MM.1S (cell line): ENCODE measurements around the gene PGBD5.

Experiments used
- DNase-seq: peaks from one replicate; pipeline ENCODE4 v3.0.0-alpha.2; 2015
- H2AFZ ChIP-seq: fragments of 300-600 bp; sonication (generic); 2 replicates; pipeline ENCODE4 v1.6.0; 2016; ENCODE audit warnings: antibody characterized with exemption, low read length
- H3F3A ChIP-seq: fragments of 300-600 bp; sonication (generic); 2 replicates; pipeline ENCODE4 v1.6.1; 2016; ENCODE audit warnings: mild to moderate bottlenecking, antibody characterized with exemption, low read length, moderate library complexity, mixed read lengths; ENCODE audit not compliant: insufficient read depth
- H3K27ac ChIP-seq: fragments of 300-600 bp; sonication (generic); 2 replicates; pipeline ENCODE4 v1.5.1; 2016; ENCODE audit warnings: mild to moderate bottlenecking, low read length
- H3K27me3 ChIP-seq: fragments of 300-600 bp; sonication (generic); replicated peaks from 2 replicates; pipeline ENCODE4 v1.6.0; 2016; ENCODE audit warnings: low read length; ENCODE audit not compliant: insufficient read depth
- H3K36me3 ChIP-seq: fragments of 300-600 bp; sonication (generic); replicated peaks from 2 replicates; pipeline ENCODE4 v1.6.1; 2016; ENCODE audit warnings: mild to moderate bottlenecking, low read length, mixed read lengths; ENCODE audit not compliant: insufficient read depth
- H3K4me1 ChIP-seq: fragments of 300-600 bp; sonication (generic); 2 replicates; pipeline ENCODE4 v1.6.1; 2016; ENCODE audit warnings: low read length, mixed read lengths
- H3K4me2 ChIP-seq: fragments of 300-600 bp; sonication (generic); 2 replicates; pipeline ENCODE4 v1.6.0; 2016; ENCODE audit warnings: low read depth, low read length
- H3K4me3 ChIP-seq: fragments of 300-600 bp; sonication (generic); 2 replicates; pipeline ENCODE4 v1.5.1; 2016; ENCODE audit warnings: low read length, mixed read lengths
- H3K79me2 ChIP-seq: fragments of 300-600 bp; sonication (generic); 2 replicates; pipeline ENCODE4 v1.6.1; 2016; ENCODE audit warnings: mixed run types, low read length, mixed read lengths
- H3K9ac ChIP-seq: fragments of 300-600 bp; sonication (generic); 2 replicates; pipeline ENCODE4 v1.6.1; 2016; ENCODE audit warnings: low read length, mixed read lengths
- H3K9me2 ChIP-seq: fragments of 300-600 bp; sonication (generic); replicated peaks from 2 replicates; pipeline ENCODE4 v1.6.1; 2016; ENCODE audit warnings: mild to moderate bottlenecking, low read length, mixed read lengths; ENCODE audit not compliant: insufficient read depth
- H3K9me3 ChIP-seq: fragments of 300-600 bp; sonication (generic); replicated peaks from 2 replicates; pipeline ENCODE4 v1.6.1; 2016; ENCODE audit warnings: mild to moderate bottlenecking, low read length, mixed read lengths; ENCODE audit not compliant: insufficient read depth
- H4K20me1 ChIP-seq: fragments of 300-600 bp; sonication (generic); 2 replicates; pipeline ENCODE4 v1.6.1; 2016; ENCODE audit warnings: mild to moderate bottlenecking, low read length, moderate library complexity, mixed read lengths; ENCODE audit not compliant: insufficient read depth
- EZH2 ChIP-seq: fragments of 300-600 bp; sonication (generic); optimal IDR thresholded peaks from 2 replicates; pipeline ENCODE3; 2017; ENCODE audit warnings: low read depth, mild to moderate bottlenecking, antibody characterized with exemption, low read length, mixed read lengths
- EZH2phosphoT487 ChIP-seq: fragments of 300-600 bp; sonication (generic); IDR thresholded peaks from 2 replicates; pipeline ENCODE4 v1.6.1; 2018; ENCODE audit warnings: antibody characterized with exemption, low read length
- TF ChIP-seq, protein P1 (sequence below): fragments of 300-600 bp; sonication (generic); IDR thresholded peaks from 2 replicates; pipeline ENCODE4 v1.5.1; 2016; ENCODE audit warnings: antibody characterized with exemption, low read length, mixed read lengths

PGBD5 gene

DNA sequence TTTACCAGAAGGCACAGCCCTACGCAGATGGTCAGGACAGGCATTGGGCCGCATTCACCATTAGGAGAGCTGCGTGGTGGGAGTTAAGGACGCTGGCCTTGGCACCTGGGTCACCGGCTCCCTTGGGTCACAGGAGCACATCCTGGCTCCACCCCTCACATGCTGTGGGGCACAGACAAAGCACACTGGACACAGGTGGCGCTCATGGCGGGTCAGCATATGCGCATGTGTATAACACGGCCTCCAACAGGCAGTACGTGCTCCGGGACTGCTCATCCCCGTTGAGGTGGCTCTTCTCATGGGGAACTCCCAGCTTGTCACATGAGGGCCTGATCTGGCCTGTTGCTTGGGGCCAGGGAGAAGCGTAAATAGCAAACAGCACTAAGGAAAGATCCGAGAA is 25.0 kb downstream of the PGBD5 start:
- TF ChIP-seq, protein P1, sequence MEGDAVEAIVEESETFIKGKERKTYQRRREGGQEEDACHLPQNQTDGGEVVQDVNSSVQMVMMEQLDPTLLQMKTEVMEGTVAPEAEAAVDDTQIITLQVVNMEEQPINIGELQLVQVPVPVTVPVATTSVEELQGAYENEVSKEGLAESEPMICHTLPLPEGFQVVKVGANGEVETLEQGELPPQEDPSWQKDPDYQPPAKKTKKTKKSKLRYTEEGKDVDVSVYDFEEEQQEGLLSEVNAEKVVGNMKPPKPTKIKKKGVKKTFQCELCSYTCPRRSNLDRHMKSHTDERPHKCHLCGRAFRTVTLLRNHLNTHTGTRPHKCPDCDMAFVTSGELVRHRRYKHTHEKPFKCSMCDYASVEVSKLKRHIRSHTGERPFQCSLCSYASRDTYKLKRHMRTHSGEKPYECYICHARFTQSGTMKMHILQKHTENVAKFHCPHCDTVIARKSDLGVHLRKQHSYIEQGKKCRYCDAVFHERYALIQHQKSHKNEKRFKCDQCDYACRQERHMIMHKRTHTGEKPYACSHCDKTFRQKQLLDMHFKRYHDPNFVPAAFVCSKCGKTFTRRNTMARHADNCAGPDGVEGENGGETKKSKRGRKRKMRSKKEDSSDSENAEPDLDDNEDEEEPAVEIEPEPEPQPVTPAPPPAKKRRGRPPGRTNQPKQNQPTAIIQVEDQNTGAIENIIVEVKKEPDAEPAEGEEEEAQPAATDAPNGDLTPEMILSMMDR, result no peak
- TF ChIP-seq EZH2, result no peak
- TF ChIP-seq EZH2phosphoT487, result no peak
- no peak for DNase-seq
- H2AFZ ChIP-seq, result no peak overlapping the region
- no peak overlapping the region for H3K4me3 ChIP-seq
- no peak overlapping the region for H3K4me2 ChIP-seq
- no peaks in the 10 kb centered on the region for H3K36me3 ChIP-seq
- H4K20me1 ChIP-seq, result no peaks in the 10 kb centered on the region
- no peaks in the 10 kb centered on the region for H3F3A ChIP-seq
- no peaks in the 10 kb centered on the region for H3K9me3 ChIP-seq
- H3K27ac ChIP-seq, result no peak overlapping the region
- no peaks in the 10 kb centered on the region for H3K79me2 ChIP-seq
- no peak overlapping the region for H3K9ac ChIP-seq
- H3K27me3 ChIP-seq, result no peaks in the 10 kb centered on the region
- H3K4me1 ChIP-seq, result no peaks in the 10 kb centered on the region
- no peaks in the 10 kb centered on the region for H3K9me2 ChIP-seq

DNA sequence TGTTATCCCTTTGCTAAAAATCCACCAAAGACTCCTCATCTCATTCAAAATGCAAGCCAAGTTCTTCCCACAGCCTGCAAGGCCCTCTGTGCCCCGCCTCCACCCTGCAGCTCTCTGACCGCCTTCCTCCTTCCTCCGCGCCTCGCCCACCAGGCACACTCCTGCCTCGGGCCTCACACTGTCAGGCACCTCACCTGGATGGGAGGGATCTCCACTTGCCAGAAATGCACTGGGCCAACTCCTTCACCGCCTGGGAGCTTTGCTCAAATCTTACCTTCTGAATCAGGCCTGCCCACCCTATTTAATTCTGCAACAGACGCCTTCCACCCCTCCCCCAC is 26.2 kb downstream of the PGBD5 start:
- Histone ChIP-seq H3K4me1 (no peaks in the 10 kb centered on the region), H2AFZ (no peak overlapping the region), H4K20me1 (no peaks in the 10 kb centered on the region), H3K27me3 (no peaks in the 10 kb centered on the region), H3K36me3 (no peaks in the 10 kb centered on the region), H3K27ac (no peak overlapping the region), H3K9me3 (no peaks in the 10 kb centered on the region), H3K9me2 (no peaks in the 10 kb centered on the region), H3K9ac (no peak overlapping the region), H3K79me2 (no peaks in the 10 kb centered on the region), H3F3A (no peaks in the 10 kb centered on the region), H3K4me2 (no peak overlapping the region), H3K4me3 (no peak overlapping the region)
- no peak for TF ChIP-seq EZH2phosphoT487
- no peak for TF ChIP-seq EZH2
- TF ChIP-seq, protein P1, result no peak
- no peak for DNase-seq

DNA sequence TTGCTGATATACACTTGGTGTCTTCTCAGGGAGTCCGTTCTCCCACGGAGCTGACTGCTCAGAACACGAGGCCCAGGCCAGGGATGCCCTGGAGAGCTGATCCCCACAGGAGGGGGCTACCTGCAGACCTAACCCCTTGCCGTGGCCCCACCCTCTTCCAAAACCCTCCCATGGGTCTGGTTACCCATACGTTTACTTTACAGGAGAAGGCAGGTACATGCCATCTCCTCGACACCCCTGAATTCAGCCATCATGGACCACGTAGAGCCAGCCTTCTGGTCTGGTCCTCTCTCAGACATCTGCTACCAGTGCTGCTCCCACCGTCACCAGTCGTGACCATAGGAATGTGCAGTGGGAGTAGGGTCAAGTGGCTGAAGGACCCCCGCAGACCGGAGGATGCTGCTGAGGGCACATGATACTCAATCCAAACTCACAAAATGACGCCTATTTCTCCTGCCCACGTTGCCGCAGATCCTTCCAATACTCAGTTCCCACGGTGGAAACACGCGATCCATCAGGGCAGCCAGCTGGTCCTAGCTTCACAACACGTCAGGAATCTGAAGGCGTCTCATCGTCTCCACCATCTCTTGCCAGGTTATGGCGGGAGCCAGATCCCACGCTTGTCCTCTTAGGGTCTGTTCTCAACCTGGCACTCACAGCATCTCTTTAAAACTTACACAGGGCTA is 26.7 kb downstream of the PGBD5 start:
- Histone ChIP-seq H3K9me3 (no peaks in the 10 kb centered on the region), H2AFZ (no peak overlapping the region), H3K4me3 (no peak overlapping the region), H3K36me3 (no peaks in the 10 kb centered on the region), H3K9ac (no peak overlapping the region), H4K20me1 (no peaks in the 10 kb centered on the region), H3K27ac (no peak overlapping the region), H3K27me3 (no peaks in the 10 kb centered on the region), H3F3A (no peaks in the 10 kb centered on the region), H3K9me2 (no peaks in the 10 kb centered on the region), H3K79me2 (no peaks in the 10 kb centered on the region), H3K4me1 (no peaks in the 10 kb centered on the region), H3K4me2 (no peak overlapping the region)
- no peak for DNase-seq
- TF ChIP-seq EZH2, result no peak
- TF ChIP-seq, protein P1, result no peak
- TF ChIP-seq EZH2phosphoT487, result no peak
